HepG2 (cell line): Measurements from ENCODE around the gene CUL1. TPM values are rescaled to one million over a fixed set of nuclear protein-coding genes. Genes with fewer than 3 reads are reported as not detected.

Experiments used
- ELF3 ChIP-seq: IDR thresholded peaks from 2 replicates; pipeline ENCODE4 v1.6.1; 2016; ENCODE audit warnings: missing genetic modification reagents, missing compliant biosample characterization
- ETS1 ChIP-seq: sonication (generic); formaldehyde crosslinking; IDR thresholded peaks from 2 replicates; pipeline ENCODE4 v1.4.0; 2020; ENCODE audit warnings: missing genetic modification reagents
- HNF4A ChIP-seq: sonication (generic); formaldehyde crosslinking; IDR thresholded peaks from 2 replicates; pipeline ENCODE4 v1.4.0; 2020; ENCODE audit warnings: missing genetic modification reagents
- HOXA9 ChIP-seq: sonication (generic); formaldehyde crosslinking; IDR thresholded peaks from 2 replicates; pipeline ENCODE4 v1.8.1; 2022; ENCODE audit warnings: missing genetic modification reagents, mild to moderate bottlenecking, moderate library complexity, borderline replicate concordance
- RAD21 ChIP-seq: fragments of 450-650 bp; formaldehyde crosslinking; IDR thresholded peaks from 2 replicates; pipeline ENCODE4 v1.5.0; 2020; ENCODE audit warnings: mild to moderate bottlenecking
- TAF1 ChIP-seq: sonication (generic); formaldehyde crosslinking; IDR thresholded peaks from 2 replicates; pipeline ENCODE4 v1.4.0; 2020; ENCODE audit warnings: missing genetic modification reagents
- TERF1 ChIP-seq: sonication (generic); formaldehyde crosslinking; IDR thresholded peaks from 2 replicates; pipeline ENCODE4 v1.8.0; 2022; ENCODE audit warnings: mild to moderate bottlenecking, missing genetic modification reagents, moderate library complexity
- ZMAT3 ChIP-seq: sonication (generic); formaldehyde crosslinking; conservative IDR thresholded peaks from 2 replicates; pipeline ENCODE4 v1.7.0; 2021; ENCODE audit warnings: missing genetic modification reagents
- ZNF510 ChIP-seq: sonication (generic); formaldehyde crosslinking; IDR thresholded peaks from 2 replicates; pipeline ENCODE4 v1.4.0; 2020; ENCODE audit warnings: low read depth, mild to moderate bottlenecking, missing genetic modification reagents
- ZNF772 ChIP-seq: sonication (generic); formaldehyde crosslinking; IDR thresholded peaks from 2 replicates; pipeline ENCODE4 v1.5.0; 2020; ENCODE audit warnings: mild to moderate bottlenecking, missing genetic modification reagents
- ZNF800 ChIP-seq: sonication (generic); formaldehyde crosslinking; IDR thresholded peaks from 2 replicates; pipeline ENCODE4 v1.4.0; 2020; ENCODE audit warnings: missing genetic modification reagents
- ZNF816 ChIP-seq: sonication (generic); formaldehyde crosslinking; IDR thresholded peaks from 2 replicates; pipeline ENCODE4 v1.8.0; 2022; ENCODE audit warnings: missing genetic modification reagents, mild to moderate bottlenecking, borderline replicate concordance
- polyA plus RNA-seq, 8 experiments: library from polyadenylated mRNA; depleted of rRNA in 3 of 8; stranded (reverse) in 7 of 8; unstranded in 1 of 8; fragments of >200 nt; fragmentation: Illumina TruSeq in 4 of 8; extraction: Trizol in 4 of 8; gene quantifications; 2 replicates each; pipeline versions ENCODE4 v1.2.1 to v1.2.3, GENCODE V29; 2011 to 2016; ENCODE audit warnings: low read depth in 4 of 8, missing spikeins in 1 of 8, mixed read lengths in 1 of 8; ENCODE audit not compliant: insufficient read depth in 1 of 8
- total RNA-seq, 5 experiments: library from RNA; depleted of rRNA; stranded (reverse); fragments of >200 nt; fragmentation: Illumina TruSeq; extraction: Trizol; gene quantifications; 2 replicates each; pipeline ENCODE4 v1.2.3, GENCODE V29; 2016; ENCODE audit warnings: low read depth in 1 of 5
- TF ChIP-seq, protein P1 (sequence below): sonication (generic); formaldehyde crosslinking; IDR thresholded peaks from 2 replicates; pipeline ENCODE4 v1.9.0; 2021; ENCODE audit warnings: missing genetic modification reagents, borderline replicate concordance
- TF ChIP-seq, protein P2 (sequence below): sonication (generic); formaldehyde crosslinking; IDR thresholded peaks from 2 replicates; pipeline ENCODE4 v1.9.0; 2022; ENCODE audit warnings: low read depth, missing genetic modification reagents
- TF ChIP-seq, protein P3 (sequence below): sonication (generic); formaldehyde crosslinking; IDR thresholded peaks from 2 replicates; pipeline ENCODE4 v1.4.0; 2020; ENCODE audit warnings: missing genetic modification reagents

CUL1 gene
- total and polyA plus RNA-seq, 2 of the 13 experiments (the other 11 are each of a cell fraction or from before 2014, with no cell fraction given), result 30.1 to 45.9 TPM

GRCh38 chr7:148699024-148699781 is 500 bp downstream of the CUL1 start (continued):
- TF ChIP-seq ZNF772 (no peak), ZNF800 (CRISPR knock-in tag) (no peak), ETS1 (no peak), ZNF816 (CRISPR knock-in tag) (no peak), RAD21 (CRISPR knock-in tag) (peak; percentile 28; the same call in 1 of the 2 replicates), ELF3 (no peak), TERF1 (no peak), TAF1 (CRISPR knock-in tag) (peak; percentile 63), ZNF510 (CRISPR knock-in tag) (no peak; the same call in 1 of the 2 replicates), HOXA9 (CRISPR knock-in tag) (peak; percentile 70; the same call in 1 of the 2 replicates), ZMAT3 (no peak), HNF4A (CRISPR knock-in tag) (peak; percentile 61)
- TF ChIP-seq, protein P1, sequence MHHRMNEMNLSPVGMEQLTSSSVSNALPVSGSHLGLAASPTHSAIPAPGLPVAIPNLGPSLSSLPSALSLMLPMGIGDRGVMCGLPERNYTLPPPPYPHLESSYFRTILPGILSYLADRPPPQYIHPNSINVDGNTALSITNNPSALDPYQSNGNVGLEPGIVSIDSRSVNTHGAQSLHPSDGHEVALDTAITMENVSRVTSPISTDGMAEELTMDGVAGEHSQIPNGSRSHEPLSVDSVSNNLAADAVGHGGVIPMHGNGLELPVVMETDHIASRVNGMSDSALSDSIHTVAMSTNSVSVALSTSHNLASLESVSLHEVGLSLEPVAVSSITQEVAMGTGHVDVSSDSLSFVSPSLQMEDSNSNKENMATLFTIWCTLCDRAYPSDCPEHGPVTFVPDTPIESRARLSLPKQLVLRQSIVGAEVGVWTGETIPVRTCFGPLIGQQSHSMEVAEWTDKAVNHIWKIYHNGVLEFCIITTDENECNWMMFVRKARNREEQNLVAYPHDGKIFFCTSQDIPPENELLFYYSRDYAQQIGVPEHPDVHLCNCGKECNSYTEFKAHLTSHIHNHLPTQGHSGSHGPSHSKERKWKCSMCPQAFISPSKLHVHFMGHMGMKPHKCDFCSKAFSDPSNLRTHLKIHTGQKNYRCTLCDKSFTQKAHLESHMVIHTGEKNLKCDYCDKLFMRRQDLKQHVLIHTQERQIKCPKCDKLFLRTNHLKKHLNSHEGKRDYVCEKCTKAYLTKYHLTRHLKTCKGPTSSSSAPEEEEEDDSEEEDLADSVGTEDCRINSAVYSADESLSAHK (CRISPR knock-in tag), result no peak
- TF ChIP-seq, protein P2, sequence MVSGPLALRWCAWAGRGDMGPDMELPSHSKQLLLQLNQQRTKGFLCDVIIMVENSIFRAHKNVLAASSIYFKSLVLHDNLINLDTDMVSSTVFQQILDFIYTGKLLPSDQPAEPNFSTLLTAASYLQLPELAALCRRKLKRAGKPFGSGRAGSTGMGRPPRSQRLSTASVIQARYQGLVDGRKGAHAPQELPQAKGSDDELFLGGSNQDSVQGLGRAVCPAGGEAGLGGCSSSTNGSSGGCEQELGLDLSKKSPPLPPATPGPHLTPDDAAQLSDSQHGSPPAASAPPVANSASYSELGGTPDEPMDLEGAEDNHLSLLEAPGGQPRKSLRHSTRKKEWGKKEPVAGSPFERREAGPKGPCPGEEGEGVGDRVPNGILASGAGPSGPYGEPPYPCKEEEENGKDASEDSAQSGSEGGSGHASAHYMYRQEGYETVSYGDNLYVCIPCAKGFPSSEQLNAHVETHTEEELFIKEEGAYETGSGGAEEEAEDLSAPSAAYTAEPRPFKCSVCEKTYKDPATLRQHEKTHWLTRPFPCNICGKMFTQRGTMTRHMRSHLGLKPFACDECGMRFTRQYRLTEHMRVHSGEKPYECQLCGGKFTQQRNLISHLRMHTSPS (CRISPR knock-in tag), result no peak
- TF ChIP-seq, protein P3, sequence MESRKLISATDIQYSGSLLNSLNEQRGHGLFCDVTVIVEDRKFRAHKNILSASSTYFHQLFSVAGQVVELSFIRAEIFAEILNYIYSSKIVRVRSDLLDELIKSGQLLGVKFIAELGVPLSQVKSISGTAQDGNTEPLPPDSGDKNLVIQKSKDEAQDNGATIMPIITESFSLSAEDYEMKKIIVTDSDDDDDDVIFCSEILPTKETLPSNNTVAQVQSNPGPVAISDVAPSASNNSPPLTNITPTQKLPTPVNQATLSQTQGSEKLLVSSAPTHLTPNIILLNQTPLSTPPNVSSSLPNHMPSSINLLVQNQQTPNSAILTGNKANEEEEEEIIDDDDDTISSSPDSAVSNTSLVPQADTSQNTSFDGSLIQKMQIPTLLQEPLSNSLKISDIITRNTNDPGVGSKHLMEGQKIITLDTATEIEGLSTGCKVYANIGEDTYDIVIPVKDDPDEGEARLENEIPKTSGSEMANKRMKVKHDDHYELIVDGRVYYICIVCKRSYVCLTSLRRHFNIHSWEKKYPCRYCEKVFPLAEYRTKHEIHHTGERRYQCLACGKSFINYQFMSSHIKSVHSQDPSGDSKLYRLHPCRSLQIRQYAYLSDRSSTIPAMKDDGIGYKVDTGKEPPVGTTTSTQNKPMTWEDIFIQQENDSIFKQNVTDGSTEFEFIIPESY (CRISPR knock-in tag), result no peak
